ENCODE results near the gene NUFIP2.

NUFIP2 gene

DNA sequence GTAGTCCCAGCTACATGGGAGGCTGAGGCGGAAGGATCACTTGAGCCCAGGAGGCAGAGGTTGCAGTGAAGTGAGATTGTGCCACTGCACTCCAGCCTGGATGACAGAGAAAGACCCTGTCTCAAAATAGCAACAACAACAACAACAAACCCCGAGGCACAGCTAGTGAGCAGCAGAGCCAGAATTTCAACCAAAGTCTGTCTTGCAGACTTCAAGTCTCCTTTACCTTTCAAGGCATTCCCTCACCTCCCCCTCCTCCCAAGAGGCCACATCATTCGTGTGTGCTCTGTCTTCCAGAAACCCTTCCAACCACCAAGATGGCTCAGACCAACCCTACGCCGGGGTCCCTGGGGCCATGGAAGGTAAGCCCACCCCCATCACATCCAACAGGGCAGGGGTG lies 45.1 kb downstream of the NUFIP2 start:
- no peak for ATAC-seq
- TF ChIP-seq RARB (CRISPR knock-in tag; IDR thresholded peaks at IDR 0.05), result no peak
- no peak for TF ChIP-seq SNAI2 (CRISPR knock-in tag; IDR thresholded peaks at IDR 0.05)
- TF ChIP-seq, protein P1, sequence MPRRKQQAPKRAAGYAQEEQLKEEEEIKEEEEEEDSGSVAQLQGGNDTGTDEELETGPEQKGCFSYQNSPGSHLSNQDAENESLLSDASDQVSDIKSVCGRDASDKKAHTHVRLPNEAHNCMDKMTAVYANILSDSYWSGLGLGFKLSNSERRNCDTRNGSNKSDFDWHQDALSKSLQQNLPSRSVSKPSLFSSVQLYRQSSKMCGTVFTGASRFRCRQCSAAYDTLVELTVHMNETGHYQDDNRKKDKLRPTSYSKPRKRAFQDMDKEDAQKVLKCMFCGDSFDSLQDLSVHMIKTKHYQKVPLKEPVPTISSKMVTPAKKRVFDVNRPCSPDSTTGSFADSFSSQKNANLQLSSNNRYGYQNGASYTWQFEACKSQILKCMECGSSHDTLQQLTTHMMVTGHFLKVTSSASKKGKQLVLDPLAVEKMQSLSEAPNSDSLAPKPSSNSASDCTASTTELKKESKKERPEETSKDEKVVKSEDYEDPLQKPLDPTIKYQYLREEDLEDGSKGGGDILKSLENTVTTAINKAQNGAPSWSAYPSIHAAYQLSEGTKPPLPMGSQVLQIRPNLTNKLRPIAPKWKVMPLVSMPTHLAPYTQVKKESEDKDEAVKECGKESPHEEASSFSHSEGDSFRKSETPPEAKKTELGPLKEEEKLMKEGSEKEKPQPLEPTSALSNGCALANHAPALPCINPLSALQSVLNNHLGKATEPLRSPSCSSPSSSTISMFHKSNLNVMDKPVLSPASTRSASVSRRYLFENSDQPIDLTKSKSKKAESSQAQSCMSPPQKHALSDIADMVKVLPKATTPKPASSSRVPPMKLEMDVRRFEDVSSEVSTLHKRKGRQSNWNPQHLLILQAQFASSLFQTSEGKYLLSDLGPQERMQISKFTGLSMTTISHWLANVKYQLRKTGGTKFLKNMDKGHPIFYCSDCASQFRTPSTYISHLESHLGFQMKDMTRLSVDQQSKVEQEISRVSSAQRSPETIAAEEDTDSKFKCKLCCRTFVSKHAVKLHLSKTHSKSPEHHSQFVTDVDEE (CRISPR knock-in tag; IDR thresholded peaks at IDR 0.05), result no peak
- TF ChIP-seq ZNF8 (CRISPR knock-in tag; IDR thresholded peaks at IDR 0.05), result no peak
- no peak for TF ChIP-seq ZC3H10 (CRISPR knock-in tag; IDR thresholded peaks at IDR 0.05)
- no peak for TF ChIP-seq GLIS3 (CRISPR knock-in tag; IDR thresholded peaks at IDR 0.05)
- TF ChIP-seq PPARA (CRISPR knock-in tag; IDR thresholded peaks at IDR 0.05; ENCODE audit: borderline replicate concordance), result no peak
- no peak for TF ChIP-seq BACH2 (CRISPR knock-in tag; IDR thresholded peaks at IDR 0.05; ENCODE audit: borderline replicate concordance)
- no peak for TF ChIP-seq PATZ1 (CRISPR knock-in tag; IDR thresholded peaks at IDR 0.05; ENCODE audit: borderline replicate concordance)
- TF ChIP-seq, protein P2, sequence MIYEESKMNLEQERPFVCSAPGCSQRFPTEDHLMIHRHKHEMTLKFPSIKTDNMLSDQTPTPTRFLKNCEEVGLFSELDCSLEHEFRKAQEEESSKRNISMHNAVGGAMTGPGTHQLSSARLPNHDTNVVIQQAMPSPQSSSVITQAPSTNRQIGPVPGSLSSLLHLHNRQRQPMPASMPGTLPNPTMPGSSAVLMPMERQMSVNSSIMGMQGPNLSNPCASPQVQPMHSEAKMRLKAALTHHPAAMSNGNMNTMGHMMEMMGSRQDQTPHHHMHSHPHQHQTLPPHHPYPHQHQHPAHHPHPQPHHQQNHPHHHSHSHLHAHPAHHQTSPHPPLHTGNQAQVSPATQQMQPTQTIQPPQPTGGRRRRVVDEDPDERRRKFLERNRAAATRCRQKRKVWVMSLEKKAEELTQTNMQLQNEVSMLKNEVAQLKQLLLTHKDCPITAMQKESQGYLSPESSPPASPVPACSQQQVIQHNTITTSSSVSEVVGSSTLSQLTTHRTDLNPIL (CRISPR knock-in tag; IDR thresholded peaks at IDR 0.05; ENCODE audit: low read depth), result no peak
- TF ChIP-seq ZNF70 (CRISPR knock-in tag; IDR thresholded peaks at IDR 0.05), result no peak
- no peak for TF ChIP-seq ZFP3 (CRISPR knock-in tag; IDR thresholded peaks at IDR 0.05)
- TF ChIP-seq TOX (CRISPR knock-in tag; IDR thresholded peaks at IDR 0.05; ENCODE audit: borderline replicate concordance), result no peak
- no peak for TF ChIP-seq OSR1 (CRISPR knock-in tag; IDR thresholded peaks at IDR 0.05)
- no peak for TF ChIP-seq ISL1 (CRISPR knock-in tag; IDR thresholded peaks at IDR 0.05)
- no peak for TF ChIP-seq ZFP30 (CRISPR knock-in tag; IDR thresholded peaks at IDR 0.05)
- TF ChIP-seq CSDC2 (CRISPR knock-in tag; IDR thresholded peaks at IDR 0.05), result no peak

DNA sequence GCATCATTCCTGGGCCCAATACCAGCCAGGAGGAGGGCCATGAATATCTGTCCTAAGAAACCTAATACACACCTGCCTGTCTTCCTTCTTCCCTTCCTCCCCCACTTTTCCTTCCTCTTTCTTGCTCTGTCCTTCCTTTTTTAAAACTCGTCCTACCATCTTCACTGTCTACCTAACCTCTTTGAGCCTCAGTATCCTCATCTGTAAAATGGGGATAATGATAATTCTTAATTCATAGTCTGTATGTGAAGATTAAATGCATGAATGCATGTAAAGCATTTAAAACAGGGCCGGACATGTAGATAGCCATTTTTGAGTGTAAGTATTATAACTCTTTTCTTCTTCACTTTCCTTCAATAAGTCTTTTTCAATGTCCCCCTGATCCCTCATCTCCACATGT lies 46.7 kb downstream of the NUFIP2 start:
- ATAC-seq, result no peak
- TF ChIP-seq OSR1 (CRISPR knock-in tag; IDR thresholded peaks at IDR 0.05) (no peak), GLIS3 (CRISPR knock-in tag; IDR thresholded peaks at IDR 0.05) (no peak), ZFP30 (CRISPR knock-in tag; IDR thresholded peaks at IDR 0.05) (no peak), ZNF565 (CRISPR knock-in tag; conservative IDR thresholded peaks at IDR 0.05; ENCODE audit: low read depth) (no peak), PPARA (CRISPR knock-in tag; IDR thresholded peaks at IDR 0.05; ENCODE audit: borderline replicate concordance) (no peak), PATZ1 (CRISPR knock-in tag; IDR thresholded peaks at IDR 0.05; ENCODE audit: borderline replicate concordance) (no peak)
- TF ChIP-seq, protein P3, sequence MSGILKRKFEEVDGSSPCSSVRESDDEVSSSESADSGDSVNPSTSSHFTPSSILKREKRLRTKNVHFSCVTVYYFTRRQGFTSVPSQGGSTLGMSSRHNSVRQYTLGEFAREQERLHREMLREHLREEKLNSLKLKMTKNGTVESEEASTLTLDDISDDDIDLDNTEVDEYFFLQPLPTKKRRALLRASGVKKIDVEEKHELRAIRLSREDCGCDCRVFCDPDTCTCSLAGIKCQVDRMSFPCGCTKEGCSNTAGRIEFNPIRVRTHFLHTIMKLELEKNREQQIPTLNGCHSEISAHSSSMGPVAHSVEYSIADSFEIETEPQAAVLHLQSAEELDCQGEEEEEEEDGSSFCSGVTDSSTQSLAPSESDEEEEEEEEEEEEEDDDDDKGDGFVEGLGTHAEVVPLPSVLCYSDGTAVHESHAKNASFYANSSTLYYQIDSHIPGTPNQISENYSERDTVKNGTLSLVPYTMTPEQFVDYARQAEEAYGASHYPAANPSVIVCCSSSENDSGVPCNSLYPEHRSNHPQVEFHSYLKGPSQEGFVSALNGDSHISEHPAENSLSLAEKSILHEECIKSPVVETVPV (CRISPR knock-in tag; IDR thresholded peaks at IDR 0.05), result no peak
- TF ChIP-seq, protein P2 (CRISPR knock-in tag; IDR thresholded peaks at IDR 0.05; ENCODE audit: low read depth), result no peak

DNA sequence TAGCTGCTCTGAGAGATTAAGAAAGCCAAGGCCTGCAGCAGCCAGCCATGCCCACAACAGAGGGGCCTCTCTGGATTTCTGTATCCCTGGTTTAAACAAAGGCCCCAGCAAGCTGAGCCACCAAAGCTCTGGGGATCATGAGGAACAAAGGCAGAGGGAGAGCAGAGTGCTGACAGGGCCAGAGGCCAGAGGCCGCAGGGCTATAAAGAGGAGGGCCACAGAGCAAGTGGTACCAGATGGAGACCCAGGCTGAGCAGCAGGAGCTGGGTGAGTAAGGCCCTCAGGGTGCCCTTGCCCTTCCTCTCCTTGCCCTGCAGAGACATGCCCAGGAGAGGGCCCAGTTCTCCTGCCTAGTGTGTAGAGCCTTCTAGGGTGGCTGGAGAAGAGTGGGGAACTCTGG lies 47.3 kb downstream of the NUFIP2 start, which contains the start of gene CRYBA1:
Gene CRYBA1, plus strand, starts transcription at position 232 of the 400 bp plus-strand sequence. Its CDS starts 5 bp downstream, at position 237.
- ATAC-seq, result no peak
- no peak for TF ChIP-seq ZFP30 (CRISPR knock-in tag; IDR thresholded peaks at IDR 0.05)
- TF ChIP-seq, protein P2 (CRISPR knock-in tag; IDR thresholded peaks at IDR 0.05; ENCODE audit: low read depth), result no peak
- no peak for TF ChIP-seq BACH2 (CRISPR knock-in tag; IDR thresholded peaks at IDR 0.05; ENCODE audit: borderline replicate concordance)
- no peak for TF ChIP-seq RARB (CRISPR knock-in tag; IDR thresholded peaks at IDR 0.05)
- TF ChIP-seq ISL1 (CRISPR knock-in tag; IDR thresholded peaks at IDR 0.05), result no peak
- no peak for TF ChIP-seq TOX (CRISPR knock-in tag; IDR thresholded peaks at IDR 0.05; ENCODE audit: borderline replicate concordance)
- no peak for TF ChIP-seq PATZ1 (CRISPR knock-in tag; IDR thresholded peaks at IDR 0.05; ENCODE audit: borderline replicate concordance)
- no peak for TF ChIP-seq ZNF8 (CRISPR knock-in tag; IDR thresholded peaks at IDR 0.05)
- no peak for TF ChIP-seq ZNF70 (CRISPR knock-in tag; IDR thresholded peaks at IDR 0.05)

All from SK-N-SH treated with all-trans-retinoic acid at 6 μM for 48 hours (cell line).